ENCODE measurements around the gene USP31.

The USP31 gene, protein sequence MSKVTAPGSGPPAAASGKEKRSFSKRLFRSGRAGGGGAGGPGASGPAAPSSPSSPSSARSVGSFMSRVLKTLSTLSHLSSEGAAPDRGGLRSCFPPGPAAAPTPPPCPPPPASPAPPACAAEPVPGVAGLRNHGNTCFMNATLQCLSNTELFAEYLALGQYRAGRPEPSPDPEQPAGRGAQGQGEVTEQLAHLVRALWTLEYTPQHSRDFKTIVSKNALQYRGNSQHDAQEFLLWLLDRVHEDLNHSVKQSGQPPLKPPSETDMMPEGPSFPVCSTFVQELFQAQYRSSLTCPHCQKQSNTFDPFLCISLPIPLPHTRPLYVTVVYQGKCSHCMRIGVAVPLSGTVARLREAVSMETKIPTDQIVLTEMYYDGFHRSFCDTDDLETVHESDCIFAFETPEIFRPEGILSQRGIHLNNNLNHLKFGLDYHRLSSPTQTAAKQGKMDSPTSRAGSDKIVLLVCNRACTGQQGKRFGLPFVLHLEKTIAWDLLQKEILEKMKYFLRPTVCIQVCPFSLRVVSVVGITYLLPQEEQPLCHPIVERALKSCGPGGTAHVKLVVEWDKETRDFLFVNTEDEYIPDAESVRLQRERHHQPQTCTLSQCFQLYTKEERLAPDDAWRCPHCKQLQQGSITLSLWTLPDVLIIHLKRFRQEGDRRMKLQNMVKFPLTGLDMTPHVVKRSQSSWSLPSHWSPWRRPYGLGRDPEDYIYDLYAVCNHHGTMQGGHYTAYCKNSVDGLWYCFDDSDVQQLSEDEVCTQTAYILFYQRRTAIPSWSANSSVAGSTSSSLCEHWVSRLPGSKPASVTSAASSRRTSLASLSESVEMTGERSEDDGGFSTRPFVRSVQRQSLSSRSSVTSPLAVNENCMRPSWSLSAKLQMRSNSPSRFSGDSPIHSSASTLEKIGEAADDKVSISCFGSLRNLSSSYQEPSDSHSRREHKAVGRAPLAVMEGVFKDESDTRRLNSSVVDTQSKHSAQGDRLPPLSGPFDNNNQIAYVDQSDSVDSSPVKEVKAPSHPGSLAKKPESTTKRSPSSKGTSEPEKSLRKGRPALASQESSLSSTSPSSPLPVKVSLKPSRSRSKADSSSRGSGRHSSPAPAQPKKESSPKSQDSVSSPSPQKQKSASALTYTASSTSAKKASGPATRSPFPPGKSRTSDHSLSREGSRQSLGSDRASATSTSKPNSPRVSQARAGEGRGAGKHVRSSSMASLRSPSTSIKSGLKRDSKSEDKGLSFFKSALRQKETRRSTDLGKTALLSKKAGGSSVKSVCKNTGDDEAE (N-terminal part only)

GRCh38 chr16:23149267-23149992 is at the start of gene USP31:
Gene USP31, minus strand, starts transcription at chr16:23149452. Its CDS starts 182 bp downstream, at chr16:23149270.
- DNase-seq = peak; percentile 97

DNA sequence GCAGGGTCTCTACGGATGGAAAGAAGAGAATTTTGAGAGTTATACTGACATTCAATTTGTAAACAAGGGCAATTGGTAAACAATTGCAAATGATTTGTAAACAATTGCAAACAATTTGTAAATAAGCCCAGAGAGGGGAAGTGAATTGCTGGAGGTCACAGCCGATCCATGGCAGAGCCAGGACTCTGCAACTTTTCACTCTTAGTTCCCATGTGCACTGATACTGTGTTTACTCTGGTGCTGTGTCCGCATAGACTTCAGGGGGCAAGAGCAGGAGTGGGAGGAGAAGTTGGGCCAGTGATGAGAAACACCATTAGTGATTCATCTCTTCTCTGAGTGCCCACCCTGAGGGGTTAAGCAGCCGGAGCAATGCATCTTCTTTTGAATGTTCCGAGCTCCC is 47.3 kb upstream of the USP31 start:
- no peak for DNase-seq

GRCh38 chr16:23195366-23195978 is 46.2 kb upstream of the USP31 start:
- no peak for DNase-seq

DNA sequence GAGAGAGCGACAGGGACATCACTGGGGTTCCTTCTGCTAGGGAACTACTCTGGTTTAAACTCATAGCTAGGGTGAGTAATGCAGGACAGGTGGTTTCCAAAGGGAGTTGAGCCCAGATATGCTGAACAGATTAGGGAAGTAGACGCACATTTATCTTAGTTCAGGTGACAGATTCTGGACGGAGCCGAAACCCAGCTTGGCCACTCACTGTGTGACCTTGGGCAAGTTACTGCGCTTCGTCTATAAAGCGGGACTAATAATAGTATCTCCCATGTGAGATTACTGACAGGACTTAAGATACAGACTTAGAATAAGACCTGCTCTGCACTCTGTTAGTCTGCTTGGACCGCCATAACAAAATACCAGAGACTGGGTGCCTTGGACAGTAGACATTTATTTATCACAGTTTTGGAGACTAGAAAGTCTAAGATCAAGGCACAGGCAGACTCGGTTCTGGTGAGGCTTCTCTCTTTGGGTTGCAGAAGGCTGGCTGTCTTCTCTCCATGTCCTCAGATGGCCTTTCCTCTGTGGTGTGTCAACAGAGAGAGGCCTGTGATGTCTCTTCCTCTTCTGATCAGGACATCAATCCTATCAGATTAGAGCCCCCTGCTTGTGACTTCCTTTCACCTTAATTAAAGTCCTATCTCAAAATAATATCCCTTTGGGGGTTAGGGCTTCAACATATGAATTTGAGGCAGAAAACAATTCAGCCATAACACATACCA is 45.4 kb upstream of the USP31 start:
- no peak for DNase-seq

DNA sequence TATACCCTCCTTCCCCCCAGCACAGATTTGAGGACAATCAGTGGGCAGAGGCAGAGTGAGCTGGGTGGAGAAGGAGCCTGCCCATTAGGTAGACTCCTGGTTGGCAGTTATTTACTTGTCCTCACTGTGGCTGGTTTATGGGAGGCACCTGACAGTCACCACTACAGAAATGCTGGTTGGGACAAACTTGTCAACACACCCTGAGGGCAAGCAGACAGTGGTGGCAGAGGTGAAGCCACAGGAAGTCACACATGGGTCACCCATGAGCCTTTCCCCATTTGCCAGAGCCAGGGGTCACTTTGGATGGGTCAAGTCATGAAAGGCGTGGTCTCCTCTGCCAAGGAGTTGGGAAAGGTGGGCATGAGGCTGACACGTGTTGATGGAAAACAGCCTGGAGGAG is 39.7 kb upstream of the USP31 start:
- no peak for DNase-seq

DNA sequence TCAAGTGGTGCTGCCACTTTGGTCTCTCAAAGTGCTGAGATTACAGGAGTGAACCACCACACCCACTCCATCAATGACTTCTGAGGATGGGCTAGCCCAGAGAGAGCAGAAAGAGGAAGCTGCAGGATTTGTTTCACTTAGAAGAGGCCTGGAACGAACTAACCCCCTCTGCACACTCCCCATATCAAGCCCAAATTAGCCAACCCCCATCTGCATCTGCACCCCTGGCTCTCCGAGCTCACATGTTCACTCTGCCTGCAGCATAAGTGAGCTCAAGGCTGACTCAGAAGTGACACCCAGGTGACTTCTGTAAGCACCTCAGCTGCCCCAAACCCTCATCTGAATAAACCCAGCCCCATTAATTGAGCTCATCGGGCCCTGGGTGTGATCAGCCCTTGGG is 38.1 kb upstream of the USP31 start:
- DNase-seq = no peak

- DNase-seq = no peak
These were observed 36.9 kb upstream of the USP31 start for GRCh38 chr16:23186171-23186570.

- DNase-seq = peak; percentile 69
These were observed 36.4 kb upstream of the USP31 start for GRCh38 chr16:23185656-23186055.

GRCh38 chr16:23183543-23183862 is 34.3 kb upstream of the USP31 start:
- no peak for DNase-seq

DNA sequence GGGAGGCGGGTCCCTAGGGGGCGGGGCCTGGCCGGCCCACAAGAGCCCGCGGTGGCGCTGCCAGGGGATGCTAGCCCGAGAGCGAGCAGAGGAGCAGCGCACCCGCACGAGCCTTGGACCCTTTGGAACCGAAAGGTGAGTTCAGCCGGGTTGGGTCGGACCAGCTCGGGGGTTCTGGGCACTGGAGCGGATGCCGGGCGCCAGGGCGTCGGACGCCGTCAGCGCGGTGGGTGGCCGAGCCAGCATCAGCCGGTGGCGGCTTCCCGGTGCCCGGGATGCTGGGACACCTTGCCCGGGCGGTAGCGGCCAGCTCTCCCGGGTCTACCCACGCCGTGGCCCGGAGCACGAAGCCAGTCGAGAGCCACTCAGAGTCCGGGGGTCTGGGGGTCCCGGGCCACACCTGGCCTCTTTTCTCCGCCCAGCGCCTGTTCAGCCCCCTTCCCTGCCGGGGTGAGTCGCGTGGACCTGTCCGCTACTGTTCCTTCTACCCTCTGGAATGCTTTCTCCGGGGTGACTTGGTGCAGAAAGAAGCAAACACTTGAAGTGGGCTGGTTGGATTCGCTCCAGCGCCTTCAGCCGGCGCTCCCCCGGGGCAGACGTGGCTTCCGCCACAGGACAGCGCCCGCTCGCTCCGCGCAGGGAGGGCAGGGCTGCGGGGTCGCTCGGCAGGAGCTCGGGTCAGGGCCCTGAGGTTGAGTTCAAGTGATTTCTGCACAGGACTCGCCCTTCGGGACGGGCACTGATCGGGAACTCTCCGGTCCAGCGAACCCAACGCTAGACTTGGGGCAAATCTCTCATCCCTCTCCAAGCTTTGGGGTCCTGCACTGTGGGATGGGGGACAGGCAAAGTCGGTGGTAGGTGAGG is 33.7 kb upstream of the USP31 start, which contains the start of gene SCNN1G:
SCNN1G (plus strand) TSS at position 67 of the 864 bp plus-strand sequence. CDS start 3,527 bp downstream, outside the sequence.
- no peak for DNase-seq

DNA sequence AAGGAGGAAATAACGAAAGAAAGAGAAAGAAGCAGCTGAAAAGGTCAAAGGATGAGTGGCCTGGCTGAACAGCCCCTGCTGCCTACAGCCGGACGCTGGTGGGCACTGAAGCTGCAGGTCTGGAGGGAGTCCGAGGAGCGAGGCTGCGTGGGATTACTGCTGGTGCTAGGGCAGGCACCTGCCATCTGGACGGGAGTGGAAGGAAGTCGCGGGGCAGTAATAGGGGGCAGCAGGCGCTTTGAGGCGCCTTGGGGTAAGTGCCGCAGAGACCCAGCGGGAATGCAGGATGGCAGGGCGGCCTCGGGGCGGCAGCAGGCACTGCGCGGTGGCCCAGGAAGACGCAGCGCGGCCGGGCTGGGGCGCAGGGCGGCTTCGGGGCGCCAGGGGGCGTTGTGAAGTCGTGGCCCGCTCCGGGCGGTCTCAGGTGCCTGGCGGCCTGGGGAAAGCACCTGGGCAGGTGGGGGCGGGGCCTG is 33.0 kb upstream of the USP31 start:
- DNase-seq = peak; percentile 32

DNA sequence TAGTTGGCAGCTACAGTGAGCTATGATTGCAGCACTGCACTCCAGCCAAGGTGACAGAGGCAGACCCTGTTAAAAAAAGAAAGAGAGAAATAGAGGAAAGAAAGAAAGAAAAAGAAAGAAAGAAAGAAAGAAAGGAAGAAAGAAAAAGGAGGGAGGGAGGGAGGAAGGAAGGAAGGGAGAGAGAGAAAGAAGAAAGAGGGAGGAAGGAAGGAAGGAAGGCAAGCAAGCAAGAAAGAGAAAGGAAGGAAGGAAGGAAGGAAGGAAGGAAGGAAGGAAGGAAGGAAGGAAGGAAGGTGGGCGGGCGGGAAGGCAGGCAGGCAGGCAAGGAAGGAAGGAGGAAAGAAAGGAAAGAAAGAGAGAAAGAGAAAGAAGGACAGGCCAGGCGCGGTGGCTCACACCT is 32.3 kb upstream of the USP31 start:
- DNase-seq = no peak

- DNase-seq = no peak
These were observed 26.4 kb upstream of the USP31 start for GRCh38 chr16:23175651-23176050.

DNA sequence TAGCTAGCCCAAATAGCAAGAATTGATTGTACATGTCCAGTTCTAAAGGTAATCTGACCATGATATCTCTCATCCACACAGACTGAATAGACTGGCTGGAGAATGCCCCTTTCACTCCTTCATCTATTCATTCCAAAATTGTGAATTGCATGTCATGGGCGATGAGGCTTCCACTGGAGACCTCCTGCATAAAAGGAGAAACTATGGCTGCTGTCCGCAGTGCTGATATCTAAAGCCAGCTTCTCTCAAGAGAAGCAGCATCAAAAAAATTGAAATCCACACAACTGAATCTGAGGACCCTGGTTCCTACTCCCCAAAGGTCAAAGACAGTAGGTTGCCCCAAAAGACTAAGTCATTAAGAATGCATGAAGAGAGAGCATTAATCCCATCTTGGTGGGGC is 25.4 kb upstream of the USP31 start:
- DNase-seq = no peak

DNA sequence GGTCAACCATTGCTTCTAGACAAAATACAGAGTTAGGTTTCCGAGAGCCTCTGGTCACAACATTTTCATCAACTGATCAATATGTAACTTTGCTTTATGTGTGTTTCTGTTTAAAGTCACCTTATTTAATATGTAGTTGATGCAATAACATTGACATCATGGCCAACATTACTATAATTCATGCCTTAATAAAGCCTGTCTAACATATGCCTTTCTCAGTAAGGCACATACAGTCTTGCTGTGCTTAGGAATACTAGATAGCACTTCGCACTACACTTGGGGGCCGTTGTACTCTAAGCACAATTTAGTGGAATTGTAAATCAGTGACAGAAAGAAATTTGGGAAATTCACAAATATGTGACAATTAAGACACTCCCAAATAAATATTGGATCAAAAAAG is 23.7 kb upstream of the USP31 start:
- no peak for DNase-seq

GRCh38 chr16:23172583-23172982 is 23.3 kb upstream of the USP31 start:
- DNase-seq = no peak

GRCh38 chr16:23164736-23165135 is 15.5 kb upstream of the USP31 start:
- DNase-seq = no peak

GRCh38 chr16:23163921-23164320 is 14.7 kb upstream of the USP31 start:
- no peak for DNase-seq

DNA sequence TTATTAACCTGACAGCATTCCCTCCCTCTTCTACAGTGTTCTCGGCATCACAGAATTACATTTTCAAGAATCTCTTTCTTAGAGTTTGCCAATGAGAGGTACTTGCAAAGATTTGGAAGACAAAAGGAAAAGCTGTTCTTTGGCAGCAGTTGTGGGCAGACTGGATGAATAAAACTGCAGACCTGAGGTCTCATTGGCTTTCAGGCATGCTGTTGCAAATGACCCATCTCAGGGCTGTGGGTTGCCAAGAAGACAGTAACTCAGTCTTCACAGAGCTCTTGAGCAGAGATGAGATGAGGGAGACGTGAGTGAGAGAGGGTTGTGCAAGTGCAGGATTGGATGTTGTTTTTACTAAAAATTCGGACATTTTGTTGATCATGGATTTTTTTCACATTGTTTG is 11.3 kb upstream of the USP31 start:
- no peak for DNase-seq

- no peak for DNase-seq
These were observed 10.8 kb upstream of the USP31 start for GRCh38 chr16:23160082-23160481.
